Body of pancreas (tissue), 4 donors: ENCODE measurements around the gene GPLD1. TPM values are rescaled to one million over a fixed set of nuclear protein-coding genes. Genes with fewer than 3 reads are reported as not detected.

Experiments
- ATAC-seq: fragments of 150-250 bp; one replicate; pipeline ENCODE4 v1.9.1; 2016
- DNase-seq, 4 donors: peaks; one replicate each; pipeline ENCODE4 v3.0.0-alpha.2; 2019
- H3K27ac ChIP-seq, 4 donors: fragments of 200-600 bp; sonication (generic); 1 replicate in 3 of 4; 2 replicates in 1 of 4; pipeline versions ENCODE4 v1.5.1 to v1.6.1; 2016 to 2019; ENCODE audit warnings: mild to moderate bottlenecking in 1 of 4, mixed read lengths in 1 of 4, moderate library complexity in 1 of 4
- H3K27me3 ChIP-seq, 2 donors: fragments of 200-600 bp; sonication (generic); one replicate each; pipeline ENCODE4 v1.6.0; 2016; ENCODE audit warnings: mild to moderate bottlenecking in 1 of 2
- H3K36me3 ChIP-seq, 2 donors: fragments of 200-600 bp; sonication (generic); replicated peaks in 1 of 2; 2 replicates each; pipeline ENCODE4 v1.5.1; 2016; ENCODE audit warnings: low read depth in 2 of 2; ENCODE audit not compliant: insufficient read depth in 1 of 2
- H3K4me1 ChIP-seq: fragments of 200-600 bp; sonication (generic); one replicate; pipeline ENCODE4 v1.6.0; 2016
- H3K4me3 ChIP-seq, 2 donors: fragments of 200-600 bp; sonication (generic); 1 replicate in 1 of 2; 2 replicates in 1 of 2; pipeline ENCODE4 v1.5.1; 2016 to 2019
- H3K9me3 ChIP-seq, 3 donors: fragments of 200-600 bp; sonication (generic); 1 replicate in 2 of 3; 2 replicates in 1 of 3; pipeline ENCODE4 v1.5.1; 2016
- CTCF ChIP-seq, 7 experiments: fragments of 450-650 bp in 4 of 7; fragments of 200-600 bp in 3 of 7; sonication (generic) in 3 of 7; IDR thresholded peaks; one replicate each; pipeline ENCODE4 v1.5.1; 2016 to 2019; ENCODE audit warnings: antibody characterized with exemption in 7 of 7
- POLR2A ChIP-seq, 3 donors: fragments of 450-650 bp; IDR thresholded peaks; one replicate each; pipeline ENCODE4 v1.6.1; 2016; ENCODE audit warnings: antibody characterized with exemption in 3 of 3, mild to moderate bottlenecking in 2 of 3
- WGBS, 2 donors: methylation state at CpG; one replicate each; pipeline ENCODE4 v1.1.5; 2017; 5-methylcytosine and 5-hydroxymethylcytosine counted together
- intact Hi-C: fragments of 100-400 bp; cut with DNase I; formaldehyde crosslinking; loops from one replicate; pipeline ENCODE4 v1.15.1; 2023
- total RNA-seq, 2 donors: library from RNA; depleted of rRNA; stranded (reverse); fragments of >200 nt; gene quantifications; one replicate each; pipeline ENCODE4 v1.1.0, GENCODE V29; 2016

Gene GPLD1
- total RNA-seq, 2 donors from 2014 or later = 0.66 to 2.6 TPM

- DNase-seq (no peak), ATAC-seq (no peak)
- Histone ChIP-seq H3K9me3 (no peaks in the 10 kb centered on the region), H3K27me3 (no peaks in the 10 kb centered on the region), H3K4me3 (no peak overlapping the region), H3K36me3 (no peaks in the 10 kb centered on the region), H3K4me1 (no peaks in the 10 kb centered on the region), H3K27ac (no peak overlapping the region)
- TF ChIP-seq POLR2A (IDR thresholded peaks at IDR 0.05) = no peak
- no peak for TF ChIP-seq CTCF (IDR thresholded peaks at IDR 0.05)
- intact Hi-C loops = no loop called here
- 93 to 94% methylated on average over 9 to 10 of the region's 10 CpGs for WGBS, 2 donors
Measured at GRCh38 chr6:24453921-24454320, 35.5 kb downstream of the GPLD1 start.

GRCh38 chr6:24451581-24452388, 37.6 kb downstream of the GPLD1 start:
- Histone ChIP-seq H3K27me3 (no peaks in the 10 kb centered on the region), H3K4me3 (no peak overlapping the region), H3K4me1 (no peaks in the 10 kb centered on the region), H3K36me3 (no peaks in the 10 kb centered on the region), H3K27ac (no peak overlapping the region), H3K9me3 (no peaks in the 10 kb centered on the region)
- WGBS, 2 donors = 65 to 70% methylated on average over 13 of the region's 13 CpGs
- intact Hi-C loops = no loop called here
- no peak for DNase-seq
- ATAC-seq = no peak
- TF ChIP-seq POLR2A (IDR thresholded peaks at IDR 0.05) (no peak), CTCF (IDR thresholded peaks at IDR 0.05) (no peak)

GRCh38 chr6:24448828-24449525, 40.4 kb downstream of the GPLD1 start:
- no peaks in the 10 kb centered on the region for H3K27me3 ChIP-seq
- H3K27ac ChIP-seq = no peak overlapping the region
- no peak for ATAC-seq
- intact Hi-C loops = no loop called here
- no peak overlapping the region for H3K4me3 ChIP-seq
- WGBS, 2 donors = 74 to 83% methylated on average over 9 of the region's 9 CpGs
- no peak for DNase-seq
- no peaks in the 10 kb centered on the region for H3K4me1 ChIP-seq
- H3K9me3 ChIP-seq = no peaks in the 10 kb centered on the region
- no peaks in the 10 kb centered on the region for H3K36me3 ChIP-seq
- no peak for TF ChIP-seq POLR2A (IDR thresholded peaks at IDR 0.05)
- no peak for TF ChIP-seq CTCF (IDR thresholded peaks at IDR 0.05)

GRCh38 chr6:24448396-24448795, 41.0 kb downstream of the GPLD1 start:
- WGBS, 2 donors = 65 to 72% methylated on average over 4 of the region's 4 CpGs

More at GRCh38 chr6:24448396-24448795, 41.0 kb downstream of the GPLD1 start:
- no peaks in the 10 kb centered on the region for H3K9me3 ChIP-seq
- intact Hi-C loops = no loop called here
- H3K4me3 ChIP-seq = no peak overlapping the region
- no peak overlapping the region for H3K27ac ChIP-seq
- TF ChIP-seq CTCF (IDR thresholded peaks at IDR 0.05) = no peak
- no peak for TF ChIP-seq POLR2A (IDR thresholded peaks at IDR 0.05)
- DNase-seq = no peak
- no peaks in the 10 kb centered on the region for H3K4me1 ChIP-seq
- no peak for ATAC-seq
- no peaks in the 10 kb centered on the region for H3K27me3 ChIP-seq
- no peaks in the 10 kb centered on the region for H3K36me3 ChIP-seq
